GM19438 (cell line): ENCODE results near the gene BBX.

Experiments
- ATAC-seq: cut with Tn5 transposase; IDR thresholded peaks from one replicate; pipeline ENCODE4 v1.9.1; 2021; ENCODE audit warnings: low read depth; ENCODE audit not compliant: unreplicated experiment

The BBX gene

GRCh38 chr3:107522510-107523288 lies at the start of gene BBX:
TSS of gene BBX (plus strand) at chr3:107522962. CDS start at chr3:107710461, 187,499 bp downstream.
- ATAC-seq: peak; percentile 92

- no peak for ATAC-seq
These were observed 46.3 kb upstream of the BBX start for GRCh38 chr3:107476462-107476861.

GRCh38 chr3:107487490-107487889 lies 35.3 kb upstream of the BBX start:
- no peak for ATAC-seq

GRCh38 chr3:107488942-107489341 lies 33.8 kb upstream of the BBX start:
- no peak for ATAC-seq

- ATAC-seq: no peak
These were observed 29.6 kb upstream of the BBX start for GRCh38 chr3:107493134-107493533.

- ATAC-seq: no peak
These were observed 25.9 kb upstream of the BBX start for GRCh38 chr3:107496855-107497254.

- no peak for ATAC-seq
These were observed 24.1 kb upstream of the BBX start for GRCh38 chr3:107498646-107499045.

- ATAC-seq: no peak
These were observed 16.3 kb upstream of the BBX start for GRCh38 chr3:107506458-107506857.

- ATAC-seq: no peak
These were observed 14.4 kb upstream of the BBX start for GRCh38 chr3:107508331-107508730.

GRCh38 chr3:107512108-107512507 lies 10.7 kb upstream of the BBX start:
- ATAC-seq: no peak

- ATAC-seq: no peak
These were observed 8.3 kb upstream of the BBX start for GRCh38 chr3:107514453-107514852.

- ATAC-seq: no peak
These were observed 6.3 kb upstream of the BBX start for GRCh38 chr3:107516475-107516874.

- ATAC-seq: no peak
These were observed 2.2 kb upstream of the BBX start for GRCh38 chr3:107520535-107520934.

GRCh38 chr3:107521469-107522059 lies 1.2 kb upstream of the BBX start:
- no peak for ATAC-seq

- ATAC-seq: peak; percentile 24
These were observed 452 bp downstream of the BBX start for GRCh38 chr3:107523289-107523538.

- peak; percentile 20 for ATAC-seq
These were observed 970 bp downstream of the BBX start for GRCh38 chr3:107523539-107524325.

GRCh38 chr3:107524326-107524840 lies 1.6 kb downstream of the BBX start:
- ATAC-seq: no peak

GRCh38 chr3:107524841-107525643 lies 2.3 kb downstream of the BBX start:
- ATAC-seq: no peak

GRCh38 chr3:107525644-107526305 lies 3.0 kb downstream of the BBX start:
- ATAC-seq: no peak

GRCh38 chr3:107531917-107532469 lies 9.2 kb downstream of the BBX start:
- no peak for ATAC-seq
